ENCODE results near the gene ZBTB17. TPM values are rescaled to one million over a fixed set of nuclear protein-coding genes. Genes with fewer than 3 reads are reported as not detected.

ZBTB17 gene
- total and polyA plus RNA-seq, 4 donors = 28.0 to 47.1 (median 44.2) TPM

GRCh38 chr1:15963363-15963967, 12.4 kb downstream of the ZBTB17 start:
- Histone ChIP-seq H3K4me1 (ENCODE audit: control insufficient read depth in 5 of 5, insufficient read depth in 5 of 5, low read length in 5 of 5) (peaks cover 0 to 15% (median 0%) of the 10 kb centered on the region in 5 donors), H3K9me3 (ENCODE audit: control insufficient read depth in 4 of 4, insufficient read depth in 3 of 4, low read length in 3 of 4) (no peaks in the 10 kb centered on the region), H3K36me3 (ENCODE audit: control insufficient read depth in 4 of 4, insufficient read depth in 4 of 4, low read length in 4 of 4) (peaks cover 0 to 5% (median 2%) of the 10 kb centered on the region in 4 donors), H3K27me3 (ENCODE audit: control insufficient read depth in 3 of 3, insufficient read depth in 3 of 3, low read length in 2 of 3) (no peaks in the 10 kb centered on the region), H3K4me3 (no peak overlapping the region), H3K9ac (ENCODE audit: insufficient read depth in 1 of 2, low read length in 2 of 2) (no peak overlapping the region), H3K27ac (ENCODE audit: low read depth in 1 of 2, low read length in 1 of 2) (no peak overlapping the region)
- ATAC-seq (ENCODE audit: insufficient read depth, low FRiP score) = no peak
- TF ChIP-seq, protein P1, sequence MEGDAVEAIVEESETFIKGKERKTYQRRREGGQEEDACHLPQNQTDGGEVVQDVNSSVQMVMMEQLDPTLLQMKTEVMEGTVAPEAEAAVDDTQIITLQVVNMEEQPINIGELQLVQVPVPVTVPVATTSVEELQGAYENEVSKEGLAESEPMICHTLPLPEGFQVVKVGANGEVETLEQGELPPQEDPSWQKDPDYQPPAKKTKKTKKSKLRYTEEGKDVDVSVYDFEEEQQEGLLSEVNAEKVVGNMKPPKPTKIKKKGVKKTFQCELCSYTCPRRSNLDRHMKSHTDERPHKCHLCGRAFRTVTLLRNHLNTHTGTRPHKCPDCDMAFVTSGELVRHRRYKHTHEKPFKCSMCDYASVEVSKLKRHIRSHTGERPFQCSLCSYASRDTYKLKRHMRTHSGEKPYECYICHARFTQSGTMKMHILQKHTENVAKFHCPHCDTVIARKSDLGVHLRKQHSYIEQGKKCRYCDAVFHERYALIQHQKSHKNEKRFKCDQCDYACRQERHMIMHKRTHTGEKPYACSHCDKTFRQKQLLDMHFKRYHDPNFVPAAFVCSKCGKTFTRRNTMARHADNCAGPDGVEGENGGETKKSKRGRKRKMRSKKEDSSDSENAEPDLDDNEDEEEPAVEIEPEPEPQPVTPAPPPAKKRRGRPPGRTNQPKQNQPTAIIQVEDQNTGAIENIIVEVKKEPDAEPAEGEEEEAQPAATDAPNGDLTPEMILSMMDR (IDR thresholded peaks at IDR 0.05; ENCODE audit: control extremely low read depth, extremely low read depth) = no peak
- DNase-seq = no peak

DNA sequence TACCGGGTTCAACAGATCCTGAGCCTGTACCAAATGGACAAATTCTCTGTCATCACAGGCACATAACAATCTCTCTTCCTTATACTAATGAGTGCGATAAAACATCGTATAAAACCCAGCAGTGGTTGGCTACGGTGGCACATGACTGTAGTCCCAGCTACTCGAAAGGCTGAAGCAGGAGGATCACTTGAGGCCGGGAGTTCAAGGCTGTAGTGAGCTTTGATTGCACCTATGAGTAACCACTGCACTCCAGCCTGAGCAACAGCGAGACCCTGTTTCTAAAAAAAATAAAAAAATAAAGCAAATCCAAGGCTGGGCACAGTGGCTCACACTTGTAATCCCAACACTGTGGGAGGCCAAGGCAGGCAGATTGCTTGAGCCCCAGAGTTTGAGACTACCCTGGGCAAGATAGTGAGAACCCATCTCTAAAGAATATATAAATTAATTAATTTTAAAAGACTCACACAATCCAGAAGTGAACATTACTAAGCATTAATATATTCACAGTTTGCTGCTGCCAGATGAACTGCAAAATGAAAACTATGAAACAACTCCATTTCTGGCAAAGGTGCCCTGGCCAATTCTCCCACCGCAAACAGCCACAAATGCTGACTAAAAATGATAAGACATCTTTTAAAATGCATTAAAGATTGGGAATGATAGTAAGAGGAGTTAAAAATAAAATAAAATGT, 13.1 kb downstream of the ZBTB17 start:
- ATAC-seq (ENCODE audit: insufficient read depth, low FRiP score) (no peak), DNase-seq (no peak)
- Histone ChIP-seq H3K27me3 (ENCODE audit: control insufficient read depth in 3 of 3, insufficient read depth in 3 of 3, low read length in 2 of 3) (no peaks in the 10 kb centered on the region), H3K9ac (ENCODE audit: insufficient read depth in 1 of 2, low read length in 2 of 2) (no peak overlapping the region), H3K4me3 (no peak overlapping the region), H3K36me3 (ENCODE audit: control insufficient read depth in 4 of 4, insufficient read depth in 4 of 4, low read length in 4 of 4) (peaks cover 0 to 4% (median 0%) of the 10 kb centered on the region in 4 donors), H3K4me1 (ENCODE audit: control insufficient read depth in 5 of 5, insufficient read depth in 5 of 5, low read length in 5 of 5) (peaks cover 0 to 15% (median 0%) of the 10 kb centered on the region in 5 donors), H3K27ac (ENCODE audit: low read depth in 1 of 2, low read length in 1 of 2) (no peak overlapping the region), H3K9me3 (ENCODE audit: control insufficient read depth in 4 of 4, insufficient read depth in 3 of 4, low read length in 3 of 4) (no peaks in the 10 kb centered on the region)
- TF ChIP-seq, protein P1 (IDR thresholded peaks at IDR 0.05; ENCODE audit: control extremely low read depth, extremely low read depth) = no peak
- 92 to 94% methylated on average over 8 of the region's 8 CpGs for WGBS, 2 donors

DNA sequence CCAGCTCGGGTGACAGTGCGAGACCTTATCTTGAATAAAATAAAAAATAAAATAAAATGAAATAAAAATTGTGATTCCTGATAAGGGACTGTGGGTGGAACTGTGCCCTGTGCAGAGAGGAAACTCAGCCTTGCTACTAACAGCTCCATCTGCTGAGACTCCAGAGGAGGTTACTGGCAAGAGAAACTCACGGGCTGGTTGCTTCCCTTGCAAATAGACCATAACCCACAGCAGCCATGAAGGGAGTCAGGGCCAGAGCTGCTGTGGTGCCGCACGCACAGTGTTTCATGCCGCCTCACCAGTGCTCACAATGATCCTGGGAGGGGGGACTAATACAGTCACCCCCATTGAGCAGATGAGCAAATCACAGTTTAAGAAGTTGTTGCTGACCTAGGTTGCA, 13.7 kb downstream of the ZBTB17 start:
- Histone ChIP-seq H3K4me1 (ENCODE audit: control insufficient read depth in 5 of 5, insufficient read depth in 5 of 5, low read length in 5 of 5) (peaks cover 0 to 17% (median 0%) of the 10 kb centered on the region in 5 donors), H3K4me3 (no peak overlapping the region), H3K9me3 (ENCODE audit: control insufficient read depth in 4 of 4, insufficient read depth in 3 of 4, low read length in 3 of 4) (no peaks in the 10 kb centered on the region), H3K36me3 (ENCODE audit: control insufficient read depth in 4 of 4, insufficient read depth in 4 of 4, low read length in 4 of 4) (peaks cover 0 to 4% (median under 1%) of the 10 kb centered on the region in 4 donors), H3K27me3 (ENCODE audit: control insufficient read depth in 3 of 3, insufficient read depth in 3 of 3, low read length in 2 of 3) (no peaks in the 10 kb centered on the region), H3K27ac (ENCODE audit: low read depth in 1 of 2, low read length in 1 of 2) (no peak overlapping the region), H3K9ac (ENCODE audit: insufficient read depth in 1 of 2, low read length in 2 of 2) (no peak overlapping the region)
- no peak for DNase-seq
- ATAC-seq (ENCODE audit: insufficient read depth, low FRiP score) = no peak
- WGBS, 2 donors = 85 to 94% methylated on average over 6 of the region's 6 CpGs
- TF ChIP-seq, protein P1 (IDR thresholded peaks at IDR 0.05; ENCODE audit: control extremely low read depth, extremely low read depth) = no peak

Data from lung (tissue), 12 donors.